Astrocyte of the cerebellum (primary cell): ENCODE measurements around the gene BAD.

ENCODE experiments used
- DNase-seq: peaks from one replicate; pipeline ENCODE4 v3.0.0-alpha.2; 2011; ENCODE audit warnings: low read depth
- H3K4me3 ChIP-seq: 2 replicates; pipeline ENCODE4 v1.5.1; 2011; ENCODE audit warnings: mild to moderate bottlenecking, low read depth, low read length, moderate library complexity
- in situ Hi-C: cut with HindIII; loops from 2 replicates; pipeline ENCODE4 v1.10.0; 2017; ENCODE audit warnings: low sequenced_read_pairs
- TF ChIP-seq, protein P1 (sequence below): IDR thresholded peaks from 2 replicates; pipeline ENCODE4 v1.5.1; 2012; ENCODE audit warnings: low read length, low read depth, moderate library complexity, mild to moderate bottlenecking; ENCODE audit errors: missing control alignments

Gene BAD

GRCh38 chr11:64295760-64296159 lies 11.3 kb upstream of the BAD start:
- DNase-seq, result no peak
- no peak overlapping the region for H3K4me3 ChIP-seq
- TF ChIP-seq, protein P1, sequence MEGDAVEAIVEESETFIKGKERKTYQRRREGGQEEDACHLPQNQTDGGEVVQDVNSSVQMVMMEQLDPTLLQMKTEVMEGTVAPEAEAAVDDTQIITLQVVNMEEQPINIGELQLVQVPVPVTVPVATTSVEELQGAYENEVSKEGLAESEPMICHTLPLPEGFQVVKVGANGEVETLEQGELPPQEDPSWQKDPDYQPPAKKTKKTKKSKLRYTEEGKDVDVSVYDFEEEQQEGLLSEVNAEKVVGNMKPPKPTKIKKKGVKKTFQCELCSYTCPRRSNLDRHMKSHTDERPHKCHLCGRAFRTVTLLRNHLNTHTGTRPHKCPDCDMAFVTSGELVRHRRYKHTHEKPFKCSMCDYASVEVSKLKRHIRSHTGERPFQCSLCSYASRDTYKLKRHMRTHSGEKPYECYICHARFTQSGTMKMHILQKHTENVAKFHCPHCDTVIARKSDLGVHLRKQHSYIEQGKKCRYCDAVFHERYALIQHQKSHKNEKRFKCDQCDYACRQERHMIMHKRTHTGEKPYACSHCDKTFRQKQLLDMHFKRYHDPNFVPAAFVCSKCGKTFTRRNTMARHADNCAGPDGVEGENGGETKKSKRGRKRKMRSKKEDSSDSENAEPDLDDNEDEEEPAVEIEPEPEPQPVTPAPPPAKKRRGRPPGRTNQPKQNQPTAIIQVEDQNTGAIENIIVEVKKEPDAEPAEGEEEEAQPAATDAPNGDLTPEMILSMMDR, result no peak
- in situ Hi-C loops, result no loop called here

- DNase-seq, result no peak
- in situ Hi-C loops, result no loop called here
- H3K4me3 ChIP-seq, result no peak overlapping the region
- TF ChIP-seq, protein P1, result no peak
These were observed 10.3 kb upstream of the BAD start for GRCh38 chr11:64294774-64295173.

GRCh38 chr11:64292460-64293254 lies 8.2 kb upstream of the BAD start:
- no peak overlapping the region for H3K4me3 ChIP-seq
- DNase-seq, result no peak
- in situ Hi-C loops, result no loop called here
- TF ChIP-seq, protein P1, result no peak

GRCh38 chr11:64291752-64292459 lies 7.4 kb upstream of the BAD start:
- no peak overlapping the region for H3K4me3 ChIP-seq
- DNase-seq, result no peak
- in situ Hi-C loops, result no loop called here
- TF ChIP-seq, protein P1, result no peak

DNA sequence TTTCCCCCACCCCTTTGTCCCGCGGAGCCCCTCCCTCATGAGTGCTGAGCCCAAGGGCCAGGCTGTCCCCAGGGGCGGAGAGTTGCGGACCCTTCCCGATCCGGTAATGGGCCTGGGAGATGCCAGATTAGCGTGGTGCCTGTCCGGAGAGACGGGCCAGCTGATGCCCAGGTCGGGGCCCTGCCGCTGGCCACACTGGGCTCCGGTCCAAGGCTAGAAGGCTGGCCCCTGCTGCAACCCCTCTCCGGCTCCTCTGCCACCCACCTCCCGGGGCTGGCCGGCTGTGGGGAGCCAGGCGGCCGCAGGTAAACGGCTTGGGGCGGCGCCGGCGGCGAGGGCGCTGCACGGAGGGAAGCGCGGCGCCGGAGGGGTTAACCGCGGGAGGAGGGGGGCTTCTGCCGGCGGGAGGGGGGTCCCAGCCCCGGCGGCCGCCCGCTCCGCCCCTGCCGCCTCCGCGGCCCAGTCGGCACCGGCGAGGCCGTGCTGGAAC lies 6.8 kb upstream of the BAD start, which contains the start of gene KCNK4:
TSS of gene KCNK4 (plus strand) at position 41 of the 490 bp plus-strand sequence. CDS start 1,717 bp downstream, outside the sequence.
- TF ChIP-seq, protein P1, result no peak
- in situ Hi-C loops, result no loop called here
- H3K4me3 ChIP-seq, result no peak within 1 kb of the TSS
- DNase-seq, result no peak

GRCh38 chr11:64290352-64291261 lies 6.1 kb upstream of the BAD start:
- in situ Hi-C loops, result no loop called here
- no peak for DNase-seq
- no peak overlapping the region for H3K4me3 ChIP-seq
- TF ChIP-seq, protein P1, result no peak
